ENCODE data around the gene RNU1-2. TPM values are rescaled to one million over a fixed set of nuclear protein-coding genes. Genes with fewer than 3 reads are reported as not detected.
"Not testable (repeated sequence)": the region's sequence is repeated elsewhere in the genome, so short reads cannot be mapped to it uniquely, and the experiment has no call there.

Gene RNU1-2
- total RNA-seq, 1 donor from 2014 or later: under 0.01 TPM

DNA sequence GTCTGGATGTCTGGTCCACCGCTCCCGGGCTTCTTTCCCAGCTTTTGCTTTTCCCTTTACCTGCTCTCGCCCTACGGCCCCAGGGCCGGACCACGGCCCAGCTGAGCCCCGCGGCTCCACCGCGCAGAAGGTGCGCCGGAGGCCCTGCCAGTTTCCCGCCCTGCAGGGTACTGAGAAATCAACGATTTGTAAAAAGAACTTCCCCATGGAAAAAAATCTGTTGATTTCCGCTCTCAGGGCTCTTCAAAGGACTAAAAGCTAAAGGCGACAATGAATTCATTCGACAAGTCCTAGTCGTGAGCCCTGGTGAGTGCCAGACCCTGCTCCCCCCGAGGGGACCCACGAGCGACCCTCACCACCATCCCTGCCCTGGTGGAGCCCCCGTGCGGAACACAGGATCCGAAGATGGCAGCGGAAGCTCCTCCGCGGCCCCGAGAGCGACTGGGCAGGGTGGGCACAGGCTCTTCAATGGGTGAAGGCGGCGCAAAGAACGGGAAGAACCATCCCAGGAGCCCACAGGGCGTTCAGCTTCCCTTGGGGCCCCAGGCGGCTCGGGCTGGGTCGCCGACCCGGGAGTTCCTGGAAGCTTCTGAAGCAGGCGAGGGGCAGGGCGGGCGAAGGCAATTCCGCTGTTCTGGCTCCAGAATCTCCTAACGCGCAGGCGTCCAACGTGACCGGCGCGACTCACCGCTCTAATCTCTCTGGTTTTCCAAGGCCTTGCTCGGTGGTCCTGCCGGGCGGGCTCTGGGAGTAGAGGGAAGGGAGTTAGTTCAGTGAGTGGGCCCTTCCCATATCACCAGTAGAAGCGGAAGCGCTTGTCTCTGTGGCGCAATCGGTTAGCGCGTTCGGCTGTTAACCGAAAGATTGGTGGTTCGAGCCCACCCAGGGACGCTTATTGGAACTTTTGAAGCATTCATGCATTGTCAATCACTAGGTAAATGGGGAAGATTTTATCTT, 6.6 kb upstream of the RNU1-2 start:
- no peak for DNase-seq (ENCODE audit: extremely low read depth, low read depth, low spot score)

DNA sequence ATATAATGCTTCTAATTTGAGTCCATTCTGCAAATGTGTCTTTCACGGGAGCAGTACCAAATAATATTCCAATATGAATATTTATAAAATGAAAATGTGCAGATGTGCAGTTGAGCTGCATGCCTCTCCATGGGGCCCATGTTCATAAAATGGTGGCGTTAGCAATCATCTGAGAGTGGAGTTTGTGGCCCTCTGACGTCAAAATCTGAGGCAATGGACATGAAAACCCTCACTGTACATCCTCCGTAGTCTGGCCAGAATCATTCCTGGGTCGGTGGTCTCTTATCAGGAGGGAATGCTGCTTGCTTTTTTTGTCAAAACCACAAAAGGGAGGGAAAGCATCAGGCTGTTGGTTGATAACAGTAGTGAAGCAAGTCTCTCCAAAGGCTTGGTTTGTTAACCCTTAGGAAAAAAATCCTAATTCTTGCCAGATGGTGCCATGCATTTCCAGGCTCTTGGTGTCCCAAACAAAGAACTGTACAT, 5.2 kb upstream of the RNU1-2 start:
- DNase-seq (ENCODE audit: extremely low read depth, low read depth, low spot score): not testable (repeated sequence)

DNA sequence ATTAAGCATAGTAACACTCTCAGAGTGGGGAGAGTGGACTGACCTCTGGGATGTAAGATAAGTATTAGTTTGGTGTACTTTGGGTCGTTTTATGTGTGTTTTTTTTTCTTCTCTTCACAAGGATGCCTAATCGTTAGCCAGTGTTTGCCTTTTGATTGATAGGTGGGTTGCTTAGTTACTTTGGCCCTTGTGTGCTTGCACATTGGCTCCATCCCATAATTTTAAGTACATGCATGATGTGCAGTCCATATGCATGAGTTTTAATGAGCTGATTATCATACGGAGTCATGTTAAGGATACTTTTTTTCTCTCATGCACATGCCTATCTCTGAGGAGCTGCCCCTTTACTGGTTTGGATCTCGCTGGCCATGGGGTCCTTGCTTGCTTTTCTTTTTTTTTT, 4.7 kb upstream of the RNU1-2 start:
- not testable (repeated sequence) for DNase-seq (ENCODE audit: extremely low read depth, low read depth, low spot score)

DNA sequence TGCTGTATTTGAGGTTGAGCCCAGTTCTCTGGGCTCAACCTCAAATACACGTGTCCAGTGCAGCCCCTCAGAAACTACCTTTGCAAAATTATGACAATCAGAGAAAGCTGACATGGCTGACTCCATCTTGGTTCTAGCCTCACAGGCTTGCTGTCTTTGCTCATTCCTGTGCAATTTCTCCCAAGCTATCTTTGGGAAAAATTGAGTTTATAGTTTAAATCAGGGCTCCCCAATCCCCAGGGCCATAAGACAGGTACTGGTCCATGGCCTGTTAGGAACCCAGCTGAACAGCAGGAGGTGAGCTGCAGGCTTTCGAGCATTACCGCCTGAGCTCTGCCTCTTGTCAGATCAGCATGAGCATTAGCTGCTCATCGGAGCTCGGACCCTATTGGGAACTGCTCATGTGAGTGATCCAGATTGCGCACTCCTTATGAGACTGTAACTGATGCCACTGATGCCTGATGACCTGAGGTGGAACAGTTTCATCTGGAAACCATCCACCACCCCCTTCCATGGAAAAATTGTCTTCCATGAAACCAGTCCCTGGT, 2.7 kb upstream of the RNU1-2 start:
- DNase-seq (ENCODE audit: extremely low read depth, low read depth, low spot score): not testable (repeated sequence)

DNA sequence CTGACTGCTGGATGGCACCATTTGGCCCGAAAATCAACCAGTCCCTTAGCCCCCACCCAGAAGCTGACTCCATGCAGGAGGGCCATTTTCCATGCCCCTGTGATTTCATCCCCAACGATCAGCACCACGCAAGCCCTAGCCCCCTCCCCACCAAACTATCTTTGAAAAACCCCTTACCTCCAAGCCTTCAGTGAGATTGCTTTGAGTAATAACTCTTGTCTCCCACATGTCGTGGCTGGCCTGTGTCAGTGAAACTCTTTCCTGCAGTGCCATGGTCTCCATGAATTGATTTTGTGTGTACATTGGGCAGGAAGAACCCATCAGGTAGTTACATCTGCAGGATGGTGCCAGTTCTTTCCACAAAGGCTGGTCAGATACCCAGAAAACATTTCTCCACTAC, 2.0 kb upstream of the RNU1-2 start:
- not testable (repeated sequence) for DNase-seq (ENCODE audit: extremely low read depth, low read depth, low spot score)

DNA sequence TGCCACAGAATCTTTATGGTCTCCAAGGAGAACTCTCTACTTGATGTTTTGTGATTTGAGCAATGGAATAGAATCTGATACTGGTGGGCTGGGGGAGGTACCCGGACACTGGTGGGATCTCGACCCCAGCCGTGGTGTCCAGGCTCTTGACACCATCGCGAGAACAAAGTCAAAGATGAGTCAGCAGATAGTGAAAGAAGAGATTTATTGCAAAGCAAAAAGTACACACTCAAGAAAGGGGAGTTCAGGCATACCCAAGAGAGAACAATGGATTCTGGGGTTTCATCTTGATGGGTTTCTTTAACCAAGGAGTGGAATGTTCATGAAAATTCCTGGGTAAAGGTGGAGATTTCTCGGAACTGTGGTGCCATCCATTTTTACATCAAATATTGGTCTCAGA, 1.4 kb upstream of the RNU1-2 start:
- not testable (repeated sequence) for DNase-seq (ENCODE audit: extremely low read depth, low read depth, low spot score)

DNA sequence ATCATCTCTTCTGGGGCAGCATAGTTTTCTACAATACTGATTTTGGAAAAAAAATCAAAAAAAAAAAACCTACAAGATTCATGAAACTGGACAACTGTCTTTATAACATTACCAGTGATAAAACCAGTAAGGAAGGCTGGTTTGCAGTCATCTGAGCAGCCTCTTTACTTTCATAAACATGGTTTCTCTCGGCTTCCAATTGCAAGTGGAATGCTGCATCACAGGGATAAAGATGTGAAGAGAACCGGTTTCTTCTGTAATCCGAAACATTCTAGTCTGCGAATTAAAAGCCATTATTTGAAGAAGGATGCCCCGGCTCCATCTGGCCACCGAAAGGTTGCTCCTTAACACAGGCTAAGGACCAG, 565 bp upstream of the RNU1-2 start:
- DNase-seq (ENCODE audit: extremely low read depth, low read depth, low spot score): not testable (repeated sequence)

DNA sequence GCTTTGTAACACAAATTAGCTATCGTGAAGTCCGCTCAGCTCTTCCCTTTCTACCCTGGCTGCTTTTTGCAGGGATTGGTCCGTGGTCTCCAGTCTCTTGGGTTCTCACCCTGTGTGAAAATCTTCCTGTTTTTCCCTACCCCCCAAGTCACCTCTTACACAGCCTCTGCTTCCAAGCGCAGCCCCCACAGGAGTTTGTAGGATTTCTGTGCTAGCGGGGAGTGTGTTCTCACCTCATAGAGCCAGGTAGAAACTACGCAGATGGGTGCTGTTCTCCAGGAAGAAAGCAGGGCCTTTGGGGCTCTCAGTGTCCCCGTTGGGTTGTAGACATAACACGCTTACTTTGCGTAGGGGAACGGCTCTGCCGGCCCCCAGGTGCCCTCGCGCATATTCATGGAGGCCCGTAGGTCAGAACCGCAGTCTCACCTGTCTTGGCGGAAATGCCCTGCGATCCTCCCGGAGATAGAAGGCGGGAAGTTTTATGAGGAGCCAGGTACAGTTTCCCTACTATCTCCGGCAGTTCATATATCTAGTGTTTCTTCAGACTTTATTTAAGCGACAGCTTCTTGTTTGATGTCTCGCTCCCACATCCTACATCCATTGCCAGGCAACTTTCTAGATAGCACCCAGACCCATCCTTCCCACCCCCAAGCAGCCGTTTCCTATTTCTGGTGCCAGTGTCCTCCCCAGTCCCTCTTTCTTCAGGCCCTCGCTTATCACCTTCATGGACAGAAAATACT, 706 bp downstream of the RNU1-2 start:
- DNase-seq (ENCODE audit: extremely low read depth, low read depth, low spot score): not testable (repeated sequence)

DNA sequence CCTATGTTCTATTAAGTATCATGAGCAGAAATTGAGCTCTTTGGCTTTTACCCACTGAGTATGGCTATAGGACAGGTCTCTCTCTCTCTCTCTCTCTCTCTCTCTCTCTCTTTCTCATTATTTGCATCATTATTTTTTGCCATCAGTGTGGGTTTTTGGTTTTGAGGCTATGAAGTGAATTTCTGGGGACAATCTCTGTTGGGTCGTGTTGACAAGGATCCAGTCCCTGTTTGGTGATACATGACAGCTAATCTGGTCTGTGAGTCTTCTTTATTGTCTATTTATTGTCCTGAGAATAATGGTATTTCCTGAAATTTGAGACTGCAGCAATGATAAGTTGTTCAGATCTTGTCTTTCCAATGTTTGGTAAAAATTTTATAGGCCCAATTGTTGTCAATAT, 1.9 kb downstream of the RNU1-2 start:
- not testable (repeated sequence) for DNase-seq (ENCODE audit: extremely low read depth, low read depth, low spot score)

DNA sequence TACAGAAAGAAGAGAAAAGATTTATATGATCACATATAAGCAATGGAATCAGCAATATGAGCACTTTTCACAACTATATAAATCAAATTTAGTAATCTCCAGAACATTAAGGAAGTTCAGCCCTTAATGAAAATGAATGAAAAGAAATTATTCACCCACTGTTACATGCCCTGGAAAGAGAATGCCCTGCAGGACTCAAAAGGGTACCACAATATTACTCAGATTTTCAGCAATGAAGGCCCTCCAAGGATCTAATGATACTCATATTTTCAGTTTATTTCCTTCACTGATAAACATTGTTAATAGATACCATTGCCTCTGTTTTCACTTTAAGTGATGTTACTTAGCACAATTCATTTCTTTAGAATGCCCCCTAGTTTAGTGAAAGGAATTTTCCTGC, 2.5 kb downstream of the RNU1-2 start:
- DNase-seq (ENCODE audit: extremely low read depth, low read depth, low spot score): not testable (repeated sequence)

DNA sequence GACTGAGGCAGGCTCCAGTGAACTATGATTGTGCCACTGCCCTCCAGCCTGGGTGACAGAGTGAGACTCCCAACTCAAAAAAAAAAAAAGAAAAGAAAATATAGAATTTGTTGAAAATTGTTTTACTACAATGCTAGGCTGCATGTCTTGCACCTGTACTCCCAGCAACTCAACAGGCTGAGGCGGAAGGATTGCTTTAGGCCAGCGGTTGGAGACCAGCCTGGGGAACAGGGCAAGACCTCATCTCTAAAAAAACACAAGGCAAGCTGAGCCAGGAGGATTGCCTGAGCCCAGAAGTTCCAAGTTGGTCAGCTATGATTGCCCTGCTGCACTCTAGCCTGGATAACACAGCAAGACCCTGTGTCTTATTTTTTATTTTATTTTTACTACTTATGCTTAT, 3.2 kb downstream of the RNU1-2 start:
- not testable (repeated sequence) for DNase-seq (ENCODE audit: extremely low read depth, low read depth, low spot score)

DNA sequence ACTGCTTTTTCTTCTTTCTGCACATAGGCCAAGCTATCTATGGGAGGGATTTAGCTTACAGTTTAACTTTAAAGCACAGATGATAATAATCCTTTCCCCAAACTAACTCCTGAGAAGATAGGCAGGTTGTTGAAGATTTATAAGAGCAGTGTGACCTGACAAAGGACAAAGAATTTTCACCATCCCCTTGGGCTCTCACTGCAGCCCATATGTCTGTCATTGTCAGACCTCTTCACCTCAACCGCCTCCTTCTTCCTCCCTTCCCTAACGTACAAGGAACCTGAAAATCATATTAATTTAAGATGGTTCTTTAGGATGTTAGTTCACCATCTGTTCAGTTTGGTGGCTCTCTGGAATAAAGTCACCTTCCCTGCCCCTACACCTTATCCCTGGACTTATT, 5.0 kb downstream of the RNU1-2 start:
- DNase-seq (ENCODE audit: extremely low read depth, low read depth, low spot score): no peak

DNA sequence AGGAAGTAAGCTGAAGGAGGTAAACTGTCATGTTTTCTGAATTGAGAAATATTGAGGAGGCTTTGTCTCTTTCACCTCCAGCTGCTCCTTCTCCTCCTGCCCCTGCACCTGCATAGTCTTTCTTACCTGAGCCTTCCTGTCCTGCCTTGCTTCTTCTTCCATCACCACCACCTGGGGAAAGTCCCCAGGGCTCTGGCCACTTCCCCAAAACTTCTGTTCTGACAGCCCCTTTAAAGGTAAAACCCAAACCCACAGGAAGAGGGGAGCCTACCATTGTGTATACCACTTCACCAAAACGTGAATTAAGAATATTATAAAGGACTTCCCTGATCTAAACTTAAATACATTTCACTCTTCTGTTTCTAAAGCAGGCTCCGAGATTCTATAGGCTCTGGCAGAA, 5.6 kb downstream of the RNU1-2 start:
- DNase-seq (ENCODE audit: extremely low read depth, low read depth, low spot score): not testable (repeated sequence)

DNA sequence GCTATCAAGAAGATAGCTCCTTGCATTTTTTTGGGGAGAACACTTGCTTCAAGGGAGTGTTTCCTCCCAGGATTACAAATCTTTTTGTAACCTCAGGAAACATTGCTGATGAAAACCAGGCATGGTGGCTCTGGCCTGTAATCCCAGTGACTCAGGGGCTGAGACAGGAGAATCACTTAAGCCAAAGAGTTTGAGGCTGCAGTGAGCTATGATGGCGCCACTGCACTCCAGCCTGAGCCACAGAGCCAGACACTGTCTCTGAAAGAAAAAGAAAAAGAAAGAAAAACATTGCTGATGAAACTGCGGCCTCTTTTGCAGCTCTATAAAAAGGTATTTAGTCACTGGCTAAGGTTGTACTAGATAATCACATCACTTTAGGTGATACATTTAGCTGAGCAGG, 7.3 kb downstream of the RNU1-2 start:
- DNase-seq (ENCODE audit: extremely low read depth, low read depth, low spot score): no peak

DNA sequence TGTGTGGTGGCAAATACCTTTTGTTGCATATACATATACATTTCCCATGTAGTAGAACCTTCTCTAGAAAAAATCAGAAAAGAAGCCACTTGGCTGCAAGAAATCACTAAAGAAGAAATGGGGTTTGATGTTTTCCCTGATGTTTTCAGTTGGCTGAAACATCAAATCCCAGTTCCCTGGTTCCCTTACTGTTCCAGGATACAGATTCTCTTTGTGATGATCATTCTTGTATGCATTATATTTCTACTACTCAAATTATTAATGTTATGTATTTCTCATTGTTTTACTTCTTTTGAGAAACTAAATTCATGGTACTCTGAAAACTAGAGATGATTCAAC, 7.6 kb downstream of the RNU1-2 start:
- no peak for DNase-seq (ENCODE audit: extremely low read depth, low read depth, low spot score)

DNA sequence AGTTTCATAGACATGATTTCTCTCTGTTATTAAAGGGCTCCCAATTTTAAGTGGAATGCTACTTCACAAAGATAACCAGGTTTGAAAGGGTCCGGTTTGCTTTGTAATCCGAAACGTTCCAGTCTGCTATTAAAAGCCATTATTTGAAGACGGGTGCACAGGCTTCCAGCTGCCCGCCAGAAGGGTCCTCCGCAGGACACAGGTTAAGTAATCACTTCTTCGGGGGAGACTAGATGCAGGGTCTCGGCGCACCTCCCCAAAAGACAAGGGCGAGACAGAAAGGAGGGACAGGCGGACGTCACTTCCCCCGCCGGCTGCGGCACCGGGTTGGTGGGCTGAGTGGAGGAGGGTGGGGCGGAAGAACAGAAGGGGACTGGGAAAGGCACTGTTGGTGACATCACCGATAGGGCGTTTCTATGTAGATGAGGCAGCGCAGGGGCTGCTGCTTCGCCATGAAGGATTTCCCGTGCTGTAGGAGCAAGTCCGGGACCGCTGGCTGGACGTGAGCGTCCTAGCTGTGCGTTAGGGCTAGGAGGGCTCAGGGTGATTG, 8.9 kb downstream of the RNU1-2 start:
- peak; percentile 94 for DNase-seq (ENCODE audit: extremely low read depth, low read depth, low spot score)

DNA sequence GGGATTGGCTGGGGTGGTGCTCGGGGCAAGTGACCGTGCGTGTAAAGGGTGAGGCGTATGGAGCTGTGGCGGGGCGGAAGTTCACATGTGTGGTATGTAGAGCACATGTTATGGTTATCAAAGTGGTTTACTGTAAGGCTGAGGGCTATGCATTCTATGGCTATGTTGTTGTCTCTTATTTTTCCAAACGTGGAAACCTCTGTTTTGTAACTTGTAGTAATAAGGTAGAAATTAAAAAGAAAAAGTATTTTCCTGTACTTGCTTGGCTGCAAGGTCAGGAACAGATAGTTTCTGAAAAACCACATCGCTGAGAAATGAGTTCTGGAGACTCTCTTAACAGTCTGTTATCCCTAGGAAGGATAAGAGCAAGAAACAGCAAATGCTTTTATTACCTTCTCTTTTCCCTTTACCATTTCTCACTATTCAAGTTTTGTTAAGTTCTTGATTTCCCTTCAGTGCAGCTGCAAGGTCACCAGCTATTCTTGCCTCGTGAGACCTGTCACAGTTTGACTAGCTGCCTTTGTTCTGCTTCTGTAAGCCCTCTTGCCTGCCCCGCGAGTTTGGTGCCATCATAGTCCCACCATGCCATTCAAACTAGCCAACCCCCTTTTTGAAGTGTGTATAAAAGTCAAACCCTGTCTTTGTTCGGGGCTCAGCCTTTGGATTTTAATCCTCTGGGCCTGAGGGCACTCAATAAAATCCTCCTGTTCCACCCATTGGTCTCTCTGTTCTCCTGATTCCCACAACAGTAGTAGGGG, 9.5 kb downstream of the RNU1-2 start:
- DNase-seq (ENCODE audit: extremely low read depth, low read depth, low spot score): peak; percentile 83

DNA sequence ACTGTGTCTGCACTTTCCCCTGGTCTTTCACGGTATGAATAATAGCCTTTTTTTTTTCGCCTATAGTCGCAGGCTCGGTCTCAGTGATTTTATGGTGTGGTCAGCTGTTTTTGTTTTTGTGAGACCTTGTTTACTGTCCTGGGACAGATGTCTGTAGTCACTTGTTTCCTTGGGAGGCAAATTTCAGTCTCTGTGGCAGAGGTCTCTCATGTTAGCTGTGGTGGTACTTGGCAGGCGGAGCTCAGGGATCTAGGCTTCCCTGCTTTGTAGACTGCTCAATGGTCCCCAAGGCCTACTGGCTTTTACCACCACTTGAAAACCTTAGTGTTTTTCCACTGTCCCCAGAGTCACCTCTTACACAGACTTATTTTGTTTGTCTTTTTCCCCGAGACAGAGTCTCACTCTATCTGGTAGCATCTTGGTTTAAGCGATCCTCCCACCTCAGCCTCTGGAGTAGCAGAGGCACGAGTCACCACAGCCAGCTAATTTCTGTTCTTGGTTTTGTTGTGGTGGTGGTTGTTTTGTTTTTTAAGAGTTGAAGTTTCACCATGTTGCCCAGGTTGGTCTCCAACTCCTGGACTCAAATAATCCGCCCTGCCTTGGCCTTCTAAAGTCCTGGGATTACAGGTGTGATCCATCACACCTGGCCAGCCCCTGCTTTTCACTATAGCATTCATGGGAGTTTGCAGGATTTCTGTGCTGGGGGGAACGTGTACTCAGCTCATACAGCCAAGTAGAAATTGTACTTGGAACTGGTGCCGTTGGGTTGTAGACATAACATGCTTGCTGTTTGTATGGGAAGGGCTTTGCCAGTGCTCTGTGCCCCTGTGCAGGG, 10.3 kb downstream of the RNU1-2 start:
- DNase-seq (ENCODE audit: extremely low read depth, low read depth, low spot score): no peak

DNA sequence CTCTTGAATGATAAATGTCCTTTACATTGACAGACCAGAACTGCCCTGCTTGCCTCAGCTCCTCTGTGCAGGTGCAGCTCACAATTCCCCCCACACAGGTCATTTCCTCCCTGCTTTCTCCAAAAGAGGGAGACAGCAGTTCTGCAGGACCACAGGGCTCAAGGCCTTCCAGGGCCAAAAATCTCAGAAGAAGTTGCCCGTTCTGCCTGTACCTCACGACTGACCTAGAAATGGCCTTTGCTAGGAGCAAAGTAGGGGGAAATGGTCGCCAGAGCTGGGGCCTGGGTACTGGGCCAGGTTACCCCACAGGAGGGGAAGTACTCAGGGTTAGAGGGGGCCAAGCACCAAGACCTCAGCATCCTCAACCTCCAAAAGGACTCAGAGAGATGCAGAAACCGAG, 11.1 kb downstream of the RNU1-2 start:
- no peak for DNase-seq (ENCODE audit: extremely low read depth, low read depth, low spot score)
